ENCODE measurements around the gene TMEFF2.
A peak's percentile ranks its signal among the peaks of the same experiment; 100 is the strongest.

Gene TMEFF2

GRCh38 chr2:191927319-191927867 is 267.3 kb downstream of the TMEFF2 start:
- DNase-seq, result no peak

- DNase-seq, result no peak
Observed at GRCh38 chr2:191926671-191927070, 268.1 kb downstream of the TMEFF2 start.

GRCh38 chr2:191923652-191923997 is 271.1 kb downstream of the TMEFF2 start:
- DNase-seq, result no peak

DNA sequence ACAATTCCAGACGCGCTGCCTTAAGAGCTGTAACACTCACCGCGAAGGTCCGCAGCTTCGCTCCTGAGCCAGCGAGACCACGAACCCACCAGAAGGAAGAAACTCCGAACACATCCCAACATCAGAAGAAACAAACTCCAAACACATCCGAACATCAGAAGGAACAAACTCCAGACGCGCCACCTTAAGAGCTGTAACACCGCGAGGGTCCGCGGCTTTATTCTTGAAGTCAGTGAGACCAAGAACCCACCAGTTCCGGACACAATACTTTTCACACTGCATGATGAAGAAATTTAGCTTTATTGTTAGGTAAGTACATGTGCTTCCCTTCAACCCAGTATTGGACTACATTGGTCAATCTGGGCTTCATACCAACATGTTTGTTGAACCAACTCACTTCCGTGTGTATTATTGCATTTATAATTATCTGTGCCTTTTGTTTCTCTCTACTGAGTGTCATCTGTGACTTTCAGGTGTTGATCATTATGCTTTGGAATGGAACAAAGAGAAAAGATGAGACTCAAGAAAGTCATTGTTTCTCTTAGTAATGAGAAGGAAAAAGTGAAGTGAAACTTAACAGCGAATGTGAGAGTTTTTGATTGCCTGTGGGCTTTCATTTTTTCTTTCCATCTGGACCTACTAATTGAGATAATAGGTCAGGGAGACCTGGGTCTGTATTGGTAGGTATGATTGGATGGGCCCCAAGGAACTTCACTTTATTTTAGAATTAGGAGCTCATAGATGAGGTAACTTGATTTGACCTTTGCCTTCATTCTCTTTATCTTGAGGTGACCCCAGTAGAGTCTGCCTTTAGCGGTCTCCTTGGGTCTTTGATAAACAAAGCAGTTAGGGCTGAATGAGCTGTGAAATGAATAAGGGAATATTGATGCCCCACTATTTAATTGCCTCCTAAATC is 271.7 kb downstream of the TMEFF2 start:
- no peak for DNase-seq

- peak; percentile 8 for DNase-seq
Observed at GRCh38 chr2:191921650-191922049, 273.1 kb downstream of the TMEFF2 start.

- no peak for DNase-seq
Observed at GRCh38 chr2:191920502-191920901, 274.2 kb downstream of the TMEFF2 start.

GRCh38 chr2:191917967-191918651 is 276.6 kb downstream of the TMEFF2 start:
- DNase-seq, result no peak

- DNase-seq, result no peak
Observed at GRCh38 chr2:191917430-191917881, 277.3 kb downstream of the TMEFF2 start.

GRCh38 chr2:191916826-191917225 is 277.9 kb downstream of the TMEFF2 start:
- no peak for DNase-seq

- DNase-seq, result no peak
Observed at GRCh38 chr2:191915750-191916149, 279.0 kb downstream of the TMEFF2 start.

- DNase-seq, result no peak
Observed at GRCh38 chr2:191913796-191914195, 280.9 kb downstream of the TMEFF2 start.

- DNase-seq, result no peak
Observed at GRCh38 chr2:191912764-191913163, 282.0 kb downstream of the TMEFF2 start.

- DNase-seq, result no peak
Observed at GRCh38 chr2:191910518-191910917, 284.2 kb downstream of the TMEFF2 start.

DNA sequence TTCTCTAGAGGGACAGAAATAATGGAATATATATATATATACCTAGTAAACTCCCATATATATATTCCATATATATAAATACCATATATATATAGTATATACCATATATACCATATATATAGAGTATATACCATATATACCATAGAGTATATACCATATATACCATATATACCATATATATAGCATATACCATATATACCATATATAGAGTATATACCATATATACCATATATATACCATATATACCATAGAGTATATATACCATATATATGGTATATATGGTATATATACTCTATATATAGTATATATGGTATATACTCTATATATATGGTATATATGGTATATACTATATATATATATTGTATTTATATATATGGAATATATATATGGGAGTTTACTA is 285.9 kb downstream of the TMEFF2 start:
- no peak for DNase-seq

DNA sequence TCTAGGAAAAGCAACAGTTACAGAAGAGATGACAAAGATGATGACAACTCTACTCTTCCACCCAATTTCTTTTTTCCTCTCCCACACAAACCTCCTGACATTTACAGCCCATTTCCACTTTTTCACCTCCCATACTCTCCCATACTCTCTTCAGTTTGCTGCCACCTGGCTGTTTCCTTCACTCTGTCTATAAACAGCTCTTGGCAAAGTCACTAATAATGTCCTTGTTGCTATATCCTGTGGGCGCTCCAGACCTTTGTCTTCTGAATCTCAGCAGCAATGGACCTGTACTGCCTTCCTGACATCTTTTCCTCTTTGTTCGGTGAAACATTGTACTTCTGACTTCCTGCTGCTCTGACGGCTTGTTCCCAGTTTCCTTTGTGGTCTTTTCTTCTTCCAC is 287.2 kb downstream of the TMEFF2 start:
- no peak for DNase-seq

DNA sequence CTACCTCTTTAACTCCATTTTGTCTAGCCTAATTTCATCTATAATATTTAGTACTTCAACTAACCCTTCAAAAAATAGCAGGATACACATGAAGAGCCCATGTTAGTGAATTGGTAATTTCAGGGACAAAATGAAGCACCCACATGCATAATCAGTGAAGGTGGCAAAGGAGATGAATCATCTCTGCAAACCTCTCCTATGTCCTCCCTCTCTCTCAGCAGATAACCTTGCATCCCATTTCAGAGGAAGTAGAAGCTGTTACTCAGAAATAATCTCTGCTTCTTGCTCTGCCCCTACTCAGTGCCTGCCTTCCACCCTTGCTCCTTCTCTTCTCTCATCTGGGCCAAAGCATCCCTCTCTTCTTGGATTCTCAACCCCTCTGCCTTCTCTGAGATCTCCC is 287.6 kb downstream of the TMEFF2 start:
- DNase-seq, result no peak

DNA sequence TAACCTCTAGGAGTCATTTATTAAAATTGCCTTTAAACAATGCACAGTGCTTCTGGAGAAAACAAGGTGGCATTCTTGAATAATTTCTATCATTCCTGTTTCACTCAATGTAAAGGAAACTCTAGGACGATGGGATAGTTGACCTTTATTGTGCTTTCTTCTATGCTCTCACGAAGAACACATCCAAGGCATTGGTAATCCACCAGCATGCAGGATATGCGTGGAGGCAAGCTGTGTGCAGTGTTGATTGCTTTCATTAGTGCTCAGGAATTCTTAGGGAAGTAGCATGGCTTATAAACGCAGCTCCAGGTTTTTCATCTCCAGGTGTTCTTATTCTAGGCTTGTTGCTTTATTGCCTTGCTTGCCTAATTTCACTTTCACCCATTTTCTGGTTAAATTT is 289.4 kb downstream of the TMEFF2 start:
- DNase-seq, result no peak

DNA sequence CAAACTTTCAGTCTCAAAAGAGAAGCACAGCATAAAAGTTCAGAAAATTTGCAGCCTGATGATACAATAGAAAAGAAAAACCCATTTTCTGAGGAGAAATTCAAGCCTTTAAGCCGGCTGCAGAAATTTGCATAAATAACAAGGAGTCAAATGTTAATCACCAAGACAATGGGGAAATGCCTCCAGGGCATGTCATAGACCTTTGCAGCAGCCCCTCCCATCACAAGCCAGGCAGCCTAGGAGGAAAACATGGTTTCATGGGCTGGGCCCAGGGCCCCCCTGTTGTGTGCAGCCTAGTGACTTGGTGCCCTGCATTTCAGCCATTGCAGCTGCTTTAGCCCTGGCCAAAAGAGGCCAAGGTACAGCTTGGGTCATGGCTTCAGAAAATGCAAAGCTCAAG is 293.7 kb downstream of the TMEFF2 start:
- DNase-seq, result no peak

- DNase-seq, result no peak
Observed at GRCh38 chr2:191899410-191899809, 295.3 kb downstream of the TMEFF2 start.
